A673 (cell line): Measurements from ENCODE around the gene KANSL1L. TPM values are rescaled to one million over a fixed set of nuclear protein-coding genes. Genes with fewer than 3 reads are reported as not detected.

Source experiments
- BruUV-seq: library from RNA; stranded (reverse); fragments of 400-500 nt; replicated peaks from 2 replicates; lab custom pipeline; 2021; lab: Mats Ljungman, UMichigan
- CTCF ChIA-PET: fragments of 300-600 bp; sonication (Branson Sonifier 250); formaldehyde crosslinking; loops from one replicate; lab custom pipeline; 2022; ENCODE audit warnings: antibody characterized with exemption; lab: Charles Lee
- POLR2A ChIA-PET: fragments of 300-600 bp; sonication (Branson Sonifier 250); formaldehyde crosslinking; loops from one replicate; lab custom pipeline; 2022; ENCODE audit warnings: antibody characterized with exemption; ENCODE audit not compliant: low non-redundant PET; lab: Charles Lee
- DNase-seq: peaks from one replicate; pipeline ENCODE4 v3.0.0-alpha.2; 2015; ENCODE audit warnings: low spot score
- H3K27ac ChIP-seq: fragments of 200-600 bp; sonication (generic); 2 replicates; pipeline ENCODE4 v1.5.1; 2016; ENCODE audit warnings: mixed run types, low read depth, mild to moderate bottlenecking, mixed read lengths, antibody characterized with exemption, low read length; ENCODE audit not compliant: poor library complexity, severe bottlenecking
- H3K27me3 ChIP-seq: fragments of 200-600 bp; sonication (generic); replicated peaks from 2 replicates; pipeline ENCODE4 v1.6.1; 2017; ENCODE audit warnings: mixed run types, low read depth, mild to moderate bottlenecking, mixed read lengths, antibody characterized with exemption, low read length; ENCODE audit not compliant: insufficient read depth, poor library complexity
- H3K36me3 ChIP-seq: fragments of 200-600 bp; sonication (generic); 2 replicates; pipeline ENCODE4 v1.6.1; 2016; ENCODE audit warnings: mixed run types, mild to moderate bottlenecking, mixed read lengths, antibody characterized with exemption, low read length; ENCODE audit not compliant: insufficient read depth, poor library complexity, severe bottlenecking
- H3K4me1 ChIP-seq: fragments of 200-600 bp; sonication (generic); 2 replicates; pipeline ENCODE4 v1.6.1; 2017; ENCODE audit warnings: mixed run types, mild to moderate bottlenecking, mixed read lengths, antibody characterized with exemption, low read length; ENCODE audit not compliant: insufficient read depth, poor library complexity, severe bottlenecking
- H3K4me3 ChIP-seq: fragments of 200-600 bp; sonication (generic); 2 replicates; pipeline ENCODE4 v1.5.1; 2016; ENCODE audit warnings: low read depth, mixed run types, mild to moderate bottlenecking, mixed read lengths, low read length; ENCODE audit not compliant: poor library complexity, severe bottlenecking
- H3K9me3 ChIP-seq: fragments of 200-600 bp; sonication (generic); 2 replicates; pipeline ENCODE4 v1.6.1; 2016; ENCODE audit warnings: mixed run types, low read depth, mild to moderate bottlenecking, mixed read lengths, antibody characterized with exemption, low read length; ENCODE audit not compliant: poor library complexity, severe bottlenecking
- CTCF ChIP-seq: fragments of 300-800, 200-600 bp; sonication (generic); conservative IDR thresholded peaks from 2 replicates; pipeline ENCODE4 v1.5.1; 2017; ENCODE audit warnings: low read depth, mild to moderate bottlenecking, antibody characterized with exemption, low read length, moderate library complexity, mixed read lengths
- EZH2 ChIP-seq: fragments of 200-600 bp; sonication (generic); IDR thresholded peaks from 2 replicates; pipeline ENCODE4 v1.6.1; 2017; ENCODE audit warnings: borderline replicate concordance, low read depth, mild to moderate bottlenecking, mixed read lengths, antibody characterized with exemption, low read length; ENCODE audit not compliant: poor library complexity, severe bottlenecking
- intact Hi-C: fragments of 100-400 bp; cut with micrococcal nuclease; formaldehyde crosslinking; loops from one replicate; pipeline ENCODE4 v1.10.0; 2022; ENCODE audit not compliant: unreplicated experiment
- total RNA-seq: library from RNA; stranded (reverse); gene quantifications from 2 replicates; pipeline ENCODE4 v1.2.3, GENCODE V29; 2021

KANSL1L gene
- total RNA-seq, 1 experiment from 2014 or later, result 17.7 TPM

GRCh38 chr2:210169516-210170195, 1.6 kb downstream of the KANSL1L start:
- no TSS peak for BruUV-seq

GRCh38 chr2:210167227-210167626, 4.0 kb downstream of the KANSL1L start:
- intact Hi-C loops, result no loop called here
- H3K27ac ChIP-seq, result no peak overlapping the region
- TF ChIP-seq EZH2 (no peak), CTCF (no peak)
- ChIA-PET CTCF (no interaction called here), POLR2A (no interaction called here)
- no peaks in the 10 kb centered on the region for H3K9me3 ChIP-seq
- no peaks in the 10 kb centered on the region for H3K36me3 ChIP-seq
- DNase-seq, result no peak
- H3K4me3 ChIP-seq, result no peak overlapping the region
- BruUV-seq, result no TSS peak
- H3K27me3 ChIP-seq, result no peaks in the 10 kb centered on the region
- H3K4me1 ChIP-seq, result peaks cover 33% of the 10 kb centered on the region

More at GRCh38 chr2:210169516-210170195, 1.6 kb downstream of the KANSL1L start:
- no peaks in the 10 kb centered on the region for H3K9me3 ChIP-seq
- DNase-seq, result peak; percentile 39
- CTCF ChIA-PET, result no interaction called here
- no peak for TF ChIP-seq EZH2
- TF ChIP-seq CTCF, result no peak
- POLR2A ChIA-PET, result no interaction called here
- intact Hi-C loops, result no loop called here
- H3K27ac ChIP-seq, result peak overlapping the region; percentile 95
- peaks cover 22% of the 10 kb centered on the region for H3K4me1 ChIP-seq
- H3K4me3 ChIP-seq, result peak overlapping the region; percentile 83
- no peaks in the 10 kb centered on the region for H3K27me3 ChIP-seq
- H3K36me3 ChIP-seq, result no peaks in the 10 kb centered on the region

GRCh38 chr2:210162466-210163124, 8.6 kb downstream of the KANSL1L start:
- BruUV-seq, result no TSS peak
- peak; percentile 25 for DNase-seq
- ChIA-PET POLR2A (no interaction called here), CTCF (no interaction called here)
- no peak for TF ChIP-seq CTCF
- TF ChIP-seq EZH2, result no peak
- Histone ChIP-seq H3K36me3 (no peaks in the 10 kb centered on the region), H3K9me3 (no peaks in the 10 kb centered on the region), H3K4me3 (no peak overlapping the region), H3K27ac (peak overlapping the region; percentile 62), H3K4me1 (peaks cover 23% of the 10 kb centered on the region), H3K27me3 (no peaks in the 10 kb centered on the region)
- intact Hi-C loops, result no loop called here
